ENCODE data around the gene TSPAN9. TPM values are rescaled to one million over a fixed set of nuclear protein-coding genes. Genes with fewer than 3 reads are reported as not detected.

The TSPAN9 gene
- total RNA-seq, 6 donors from 2014 or later, result 25.2 to 62.9 (median 44.2) TPM

DNA sequence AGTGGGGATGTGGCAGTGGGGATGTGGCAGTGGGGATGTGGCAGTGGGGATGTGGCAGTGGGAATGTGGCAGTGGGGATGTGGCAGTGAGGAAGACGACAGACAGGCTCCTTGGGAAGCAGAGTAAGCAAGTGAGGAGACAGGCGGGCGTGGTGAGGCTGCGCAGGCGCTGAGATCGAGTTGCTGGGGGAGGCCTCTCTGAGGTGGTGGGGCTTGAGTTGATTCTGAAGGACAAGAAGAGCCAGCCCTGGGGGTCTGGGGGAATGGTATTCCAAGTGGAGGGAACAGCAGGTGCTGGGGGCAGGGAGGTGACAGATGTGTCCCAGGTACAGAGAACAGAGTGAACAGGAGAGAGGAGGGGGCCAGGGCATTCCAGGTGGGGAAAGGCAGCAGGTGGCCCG, 33.8 kb upstream of the TSPAN9 start:
- TF ChIP-seq POLR2A (IDR thresholded peaks at IDR 0.05) (no peak), EP300 (IDR thresholded peaks at IDR 0.05) (no peak), POLR2AphosphoS5 (IDR thresholded peaks at IDR 0.05) (no peak)
- TF ChIP-seq, protein P1, sequence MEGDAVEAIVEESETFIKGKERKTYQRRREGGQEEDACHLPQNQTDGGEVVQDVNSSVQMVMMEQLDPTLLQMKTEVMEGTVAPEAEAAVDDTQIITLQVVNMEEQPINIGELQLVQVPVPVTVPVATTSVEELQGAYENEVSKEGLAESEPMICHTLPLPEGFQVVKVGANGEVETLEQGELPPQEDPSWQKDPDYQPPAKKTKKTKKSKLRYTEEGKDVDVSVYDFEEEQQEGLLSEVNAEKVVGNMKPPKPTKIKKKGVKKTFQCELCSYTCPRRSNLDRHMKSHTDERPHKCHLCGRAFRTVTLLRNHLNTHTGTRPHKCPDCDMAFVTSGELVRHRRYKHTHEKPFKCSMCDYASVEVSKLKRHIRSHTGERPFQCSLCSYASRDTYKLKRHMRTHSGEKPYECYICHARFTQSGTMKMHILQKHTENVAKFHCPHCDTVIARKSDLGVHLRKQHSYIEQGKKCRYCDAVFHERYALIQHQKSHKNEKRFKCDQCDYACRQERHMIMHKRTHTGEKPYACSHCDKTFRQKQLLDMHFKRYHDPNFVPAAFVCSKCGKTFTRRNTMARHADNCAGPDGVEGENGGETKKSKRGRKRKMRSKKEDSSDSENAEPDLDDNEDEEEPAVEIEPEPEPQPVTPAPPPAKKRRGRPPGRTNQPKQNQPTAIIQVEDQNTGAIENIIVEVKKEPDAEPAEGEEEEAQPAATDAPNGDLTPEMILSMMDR (IDR thresholded peaks at IDR 0.05), result no peak
- H3K27me3 ChIP-seq, result no peaks in the 10 kb centered on the region
- H3K4me1 ChIP-seq, result peaks cover 0 to 18% (median 8%) of the 10 kb centered on the region in 4 donors
- peaks cover 3 to 41% (median 22%) of the 10 kb centered on the region in 4 donors for H3K36me3 ChIP-seq
- H3K4me3 ChIP-seq, result no peak overlapping the region
- ATAC-seq (ENCODE audit: low FRiP score in 2 of 2) (no peak), DNase-seq (no peak)
- no peaks in the 10 kb centered on the region for H3K9me3 ChIP-seq
- WGBS, 2 donors, result 93 to 94% methylated on average over 7 of the region's 7 CpGs
- H3K27ac ChIP-seq, result no peak overlapping the region

DNA sequence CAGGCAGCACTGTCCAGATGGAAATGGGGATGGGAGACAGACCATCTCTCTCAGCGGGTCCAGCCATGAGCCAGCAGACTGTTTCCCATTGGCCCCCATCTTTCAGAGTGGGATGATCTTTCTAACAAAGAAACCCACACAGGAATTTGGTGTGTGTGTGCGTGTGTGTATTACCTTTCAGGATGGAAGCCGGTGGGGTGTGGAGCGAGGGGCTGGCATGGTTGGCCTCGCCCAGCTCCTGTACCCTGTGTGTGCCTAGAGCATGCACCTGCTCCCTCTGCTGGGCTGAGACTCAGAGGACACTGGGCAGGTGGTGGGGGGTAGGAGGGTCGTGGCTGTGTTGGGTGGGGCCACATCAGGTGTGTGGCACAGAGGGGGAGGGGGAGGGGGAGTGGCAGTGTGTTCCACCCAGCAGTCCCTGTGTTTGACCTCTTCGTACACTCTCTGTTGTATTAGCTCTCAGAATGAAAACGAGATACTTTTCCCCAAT, 33.0 kb upstream of the TSPAN9 start:
- ATAC-seq (ENCODE audit: low FRiP score in 2 of 2) (no peak), DNase-seq (no peak)
- WGBS, 2 donors, result 73 to 79% methylated on average over 6 to 8 of the region's 8 CpGs
- TF ChIP-seq POLR2AphosphoS5 (IDR thresholded peaks at IDR 0.05), result no peak
- TF ChIP-seq POLR2A (IDR thresholded peaks at IDR 0.05), result no peak
- TF ChIP-seq, protein P1 (IDR thresholded peaks at IDR 0.05), result no peak
- no peak for TF ChIP-seq EP300 (IDR thresholded peaks at IDR 0.05)
- Histone ChIP-seq H3K9me3 (no peaks in the 10 kb centered on the region), H3K4me1 (peaks cover 0 to 18% (median 8%) of the 10 kb centered on the region in 4 donors), H3K36me3 (peaks cover 0 to 33% (median 16%) of the 10 kb centered on the region in 4 donors), H3K27me3 (no peaks in the 10 kb centered on the region), H3K4me3 (no peak overlapping the region), H3K27ac (no peak overlapping the region)

GRCh38 chr12:3045494-3045893, 31.7 kb upstream of the TSPAN9 start:
- ATAC-seq (ENCODE audit: low FRiP score in 2 of 2) (no peak), DNase-seq (no peak)
- Histone ChIP-seq H3K4me1 (peaks cover 0 to 18% (median 11%) of the 10 kb centered on the region in 4 donors), H3K27me3 (no peaks in the 10 kb centered on the region), H3K4me3 (no peak overlapping the region), H3K36me3 (peaks cover 0 to 20% (median 6%) of the 10 kb centered on the region in 4 donors), H3K9me3 (no peaks in the 10 kb centered on the region), H3K27ac (peak overlapping the region in 1 of 4 donors; percentile 11)
- WGBS, 2 donors, result 75 to 86% methylated on average over 5 of the region's 5 CpGs
- TF ChIP-seq, protein P1 (IDR thresholded peaks at IDR 0.05), result no peak
- TF ChIP-seq POLR2AphosphoS5 (IDR thresholded peaks at IDR 0.05) (no peak), POLR2A (IDR thresholded peaks at IDR 0.05) (no peak), EP300 (IDR thresholded peaks at IDR 0.05) (no peak)

- H3K27me3 ChIP-seq, result no peaks in the 10 kb centered on the region
- peaks cover 0 to 18% (median 11%) of the 10 kb centered on the region in 4 donors for H3K4me1 ChIP-seq
- DNase-seq (no peak), ATAC-seq (ENCODE audit: low FRiP score in 2 of 2) (no peak)
- no peak overlapping the region for H3K4me3 ChIP-seq
- no peak for TF ChIP-seq POLR2A (IDR thresholded peaks at IDR 0.05)
- TF ChIP-seq POLR2AphosphoS5 (IDR thresholded peaks at IDR 0.05), result no peak
- TF ChIP-seq, protein P1 (IDR thresholded peaks at IDR 0.05), result no peak
- no peak for TF ChIP-seq EP300 (IDR thresholded peaks at IDR 0.05)
- peaks cover 0 to 15% (median 1%) of the 10 kb centered on the region in 4 donors for H3K36me3 ChIP-seq
- WGBS, 2 donors, result 64 to 96% methylated on average over 4 to 7 of the region's 7 CpGs
- H3K9me3 ChIP-seq, result no peaks in the 10 kb centered on the region
- H3K27ac ChIP-seq, result peak overlapping the region in 1 of 4 donors; percentile 11
These were observed 31.2 kb upstream of the TSPAN9 start for GRCh38 chr12:3045989-3046388.
